Right renal cortex interstitium (tissue), 3 donors: ENCODE data around the gene OR5D18. TPM values are rescaled to one million over a fixed set of nuclear protein-coding genes. Genes with fewer than 3 reads are reported as not detected.
"Not testable (repeated sequence)": the region's sequence is repeated elsewhere in the genome, so short reads cannot be mapped to it uniquely, and the experiment has no call there.

Experiments
- DNase-seq, 3 donors: peaks; one replicate each; pipeline ENCODE4 v3.0.0-alpha.2; 2013; ENCODE audit warnings: low read depth in 3 of 3, low spot score in 2 of 3
- polyA plus RNA-seq, 3 donors: library from polyadenylated mRNA; unstranded; fragments of 120-200 nt; gene quantifications; one replicate each; pipeline ENCODE4 v1.2.1, GENCODE V29; 2013; ENCODE audit not compliant: insufficient read length in 3 of 3

Gene OR5D18
- polyA plus RNA-seq, result not detected

- DNase-seq, result no peak
These were observed at the start of gene OR5D18 for GRCh38 chr11:55819330-55819729. Gene OR5D18, plus strand, starts transcription at chr11:55819630. Its CDS starts 0 bp downstream, at chr11:55819630.

GRCh38 chr11:55773138-55773537 is 46.3 kb upstream of the OR5D18 start, which contains the start of gene OR5D13:
Gene OR5D13, plus strand, starts transcription at chr11:55773438. Its CDS starts 0 bp downstream, at chr11:55773438.
- no peak for DNase-seq

- DNase-seq, result no peak
These were observed 27.8 kb upstream of the OR5D18 start for GRCh38 chr11:55791606-55792005.

GRCh38 chr11:55793321-55793720 is 26.1 kb upstream of the OR5D18 start:
- DNase-seq, result no peak

- DNase-seq, result no peak
These were observed 24.2 kb upstream of the OR5D18 start, which contains the start of gene OR5D14 for GRCh38 chr11:55795256-55795655. Gene OR5D14, plus strand, starts transcription at chr11:55795556. Its CDS starts 0 bp downstream, at chr11:55795556.

- DNase-seq, result no peak
These were observed 13.2 kb upstream of the OR5D18 start for GRCh38 chr11:55806248-55806647.

- no peak for DNase-seq
These were observed 8.4 kb upstream of the OR5D18 start, which contains the start of gene OR5L1 for GRCh38 chr11:55811067-55811466. Gene OR5L1, plus strand, starts transcription at chr11:55811367. Its CDS starts 100 bp downstream, at chr11:55811467.

GRCh38 chr11:55826919-55827318 is 7.5 kb downstream of the OR5D18 start, which contains the start of gene OR5L2:
Gene OR5L2, plus strand, starts transcription at chr11:55827219. Its CDS starts 0 bp downstream, at chr11:55827219.
- no peak for DNase-seq

GRCh38 chr11:55838452-55838851 is 19.0 kb downstream of the OR5D18 start, which contains the start of gene OR5D16:
Gene OR5D16, plus strand, starts transcription at chr11:55838752. Its CDS starts 0 bp downstream, at chr11:55838752.
- DNase-seq, result no peak

GRCh38 chr11:55847453-55847852 is 28.0 kb downstream of the OR5D18 start:
- DNase-seq, result no peak

- DNase-seq, result no peak
These were observed 29.6 kb downstream of the OR5D18 start for GRCh38 chr11:55849037-55849436.

GRCh38 chr11:55852141-55852540 is 32.7 kb downstream of the OR5D18 start:
- no peak for DNase-seq

GRCh38 chr11:55854704-55855103 is 35.3 kb downstream of the OR5D18 start:
- no peak for DNase-seq

GRCh38 chr11:55867354-55867753 is 47.9 kb downstream of the OR5D18 start:
- not testable (repeated sequence) for DNase-seq

Other genes with a start within 250 kb of the OR5D18 start
- gene OR4C16, start 247.5 kb upstream of the OR5D18 start, polyA plus RNA-seq, result not detected
- not detected for gene OR4C11, start 212.0 kb upstream of the OR5D18 start, polyA plus RNA-seq
- under 1 TPM; 0.07 to 0.08 (median 0.07) TPM for gene OR4P4, start 184.5 kb upstream of the OR5D18 start, polyA plus RNA-seq
- gene OR4S2, start 171.3 kb upstream of the OR5D18 start, polyA plus RNA-seq, result not detected
- not detected for gene OR4C6, start 157.4 kb upstream of the OR5D18 start, polyA plus RNA-seq
- gene OR5D13, start 46.2 kb upstream of the OR5D18 start, polyA plus RNA-seq, result not detected
- not detected for gene OR5D14, start 24.1 kb upstream of the OR5D18 start, polyA plus RNA-seq
- gene OR5L1, start 8.3 kb upstream of the OR5D18 start, polyA plus RNA-seq, result not detected
- not detected for gene OR5L2, start 7.6 kb downstream of the OR5D18 start, polyA plus RNA-seq
- not detected for gene OR5D16, start 19.1 kb downstream of the OR5D18 start, polyA plus RNA-seq
- gene TRIM51, start 63.7 kb downstream of the OR5D18 start, polyA plus RNA-seq, result not detected
- not detected for gene OR5W2, start 95.0 kb downstream of the OR5D18 start, polyA plus RNA-seq
- gene OR5I1, start 116.8 kb downstream of the OR5D18 start, polyA plus RNA-seq, result not detected
- gene OR10AG1, start 150.3 kb downstream of the OR5D18 start, polyA plus RNA-seq, result not detected
- gene OR5F1, start 175.0 kb downstream of the OR5D18 start, polyA plus RNA-seq, result not detected
- gene OR5AS1, start 208.0 kb downstream of the OR5D18 start, polyA plus RNA-seq, result under 1 TPM; 0.03 to 0.04 (median 0.03) TPM